HEK293 (cell line): ENCODE results near the gene C1orf185.
A peak's percentile ranks its signal among the peaks of the same experiment; 100 is the strongest.

Source experiments
- BCL11A ChIP-seq: fragments of 450-650 bp; formaldehyde crosslinking; IDR thresholded peaks from 2 replicates; pipeline ENCODE4 v1.5.1; 2016; ENCODE audit warnings: low read depth, missing biosample characterization, missing genetic modification characterization
- EGR2 ChIP-seq: fragments of 450-650 bp; formaldehyde crosslinking; IDR thresholded peaks from 2 replicates; pipeline ENCODE4 v1.5.1; 2016; ENCODE audit warnings: low read depth, missing biosample characterization, missing genetic modification characterization
- ELK4 ChIP-seq: IDR thresholded peaks from 2 replicates; pipeline ENCODE4 v1.6.1; 2011; ENCODE audit warnings: mild to moderate bottlenecking, low read depth, low read length, borderline replicate concordance
- GFI1B ChIP-seq: fragments of 450-650 bp; formaldehyde crosslinking; IDR thresholded peaks from 2 replicates; pipeline ENCODE4 v1.5.1; 2016; ENCODE audit warnings: missing biosample characterization, missing genetic modification characterization
- KLF1 ChIP-seq: fragments of 450-650 bp; formaldehyde crosslinking; IDR thresholded peaks from 2 replicates; pipeline ENCODE4 v1.5.1; 2016; ENCODE audit warnings: missing biosample characterization, missing genetic modification characterization
- KLF8 ChIP-seq: fragments of 450-650 bp; formaldehyde crosslinking; IDR thresholded peaks from 2 replicates; pipeline ENCODE4 v1.5.1; 2016; ENCODE audit warnings: missing biosample characterization, missing genetic modification characterization
- MZF1 ChIP-seq: fragments of 450-650 bp; formaldehyde crosslinking; IDR thresholded peaks from 2 replicates; pipeline ENCODE4 v1.5.1; 2017; ENCODE audit warnings: missing biosample characterization, missing genetic modification characterization, borderline replicate concordance
- PBX3 ChIP-seq: sonication (generic); formaldehyde crosslinking; IDR thresholded peaks from 2 replicates; pipeline ENCODE4 v1.8.1; 2022; ENCODE audit warnings: mild to moderate bottlenecking, moderate library complexity, missing genetic modification reagents
- RBAK ChIP-seq: fragments of 450-650 bp; formaldehyde crosslinking; IDR thresholded peaks from 2 replicates; pipeline ENCODE4 v1.5.1; 2016; ENCODE audit warnings: missing biosample characterization, missing genetic modification characterization
- ZNF132 ChIP-seq: fragments of 450-650 bp; formaldehyde crosslinking; IDR thresholded peaks from 2 replicates; pipeline ENCODE4 v1.5.1; 2017; ENCODE audit warnings: missing biosample characterization, missing genetic modification characterization, borderline replicate concordance
- ZNF211 ChIP-seq: fragments of 450-650 bp; formaldehyde crosslinking; IDR thresholded peaks from 2 replicates; pipeline ENCODE4 v1.5.1; 2016; ENCODE audit warnings: low read depth, missing biosample characterization, missing genetic modification characterization
- ZNF248 ChIP-seq: fragments of 450-650 bp; formaldehyde crosslinking; IDR thresholded peaks from 2 replicates; pipeline ENCODE4 v1.5.1; 2017; ENCODE audit warnings: missing biosample characterization, missing genetic modification characterization
- ZNF280C ChIP-seq: fragments of 450-650 bp; formaldehyde crosslinking; IDR thresholded peaks from 2 replicates; pipeline ENCODE4 v1.5.1; 2016; ENCODE audit warnings: missing biosample characterization, missing genetic modification characterization
- ZNF335 ChIP-seq: fragments of 450-650 bp; formaldehyde crosslinking; conservative IDR thresholded peaks from 2 replicates; pipeline ENCODE4 v1.5.1; 2016; ENCODE audit warnings: missing biosample characterization, missing genetic modification characterization
- ZNF423 ChIP-seq: fragments of 450-650 bp; formaldehyde crosslinking; IDR thresholded peaks from 2 replicates; pipeline ENCODE4 v1.5.1; 2016; ENCODE audit warnings: missing biosample characterization, missing genetic modification characterization
- ZNF48 ChIP-seq: fragments of 450-650 bp; formaldehyde crosslinking; IDR thresholded peaks from 2 replicates; pipeline ENCODE4 v1.5.1; 2016; ENCODE audit warnings: missing biosample characterization, missing genetic modification characterization
- ZNF514 ChIP-seq: fragments of 450-650 bp; formaldehyde crosslinking; IDR thresholded peaks from 2 replicates; pipeline ENCODE4 v1.5.1; 2016; ENCODE audit warnings: missing biosample characterization, missing genetic modification characterization
- ZNF555 ChIP-seq: fragments of 450-650 bp; formaldehyde crosslinking; conservative IDR thresholded peaks from 2 replicates; pipeline ENCODE4 v1.5.1; 2017; ENCODE audit warnings: missing biosample characterization, mild to moderate bottlenecking, missing genetic modification characterization, inconsistent platforms
- ZNF600 ChIP-seq: fragments of 450-650 bp; formaldehyde crosslinking; IDR thresholded peaks from 2 replicates; pipeline ENCODE4 v1.5.1; 2016; ENCODE audit warnings: missing biosample characterization, missing genetic modification characterization
- ZNF623 ChIP-seq: fragments of 450-650 bp; formaldehyde crosslinking; IDR thresholded peaks from 2 replicates; pipeline ENCODE4 v1.5.1; 2016; ENCODE audit warnings: missing biosample characterization, missing genetic modification characterization
- ZNF626 ChIP-seq: fragments of 450-650 bp; sonication (Bioruptor Pico); formaldehyde crosslinking; IDR thresholded peaks from 2 replicates; pipeline ENCODE4 v1.5.1; 2018; ENCODE audit warnings: missing biosample characterization, missing genetic modification characterization, inconsistent platforms
- ZNF629 ChIP-seq: fragments of 450-650 bp; formaldehyde crosslinking; IDR thresholded peaks from 2 replicates; pipeline ENCODE4 v1.5.1; 2017; ENCODE audit warnings: missing biosample characterization, missing genetic modification characterization
- ZNF704 ChIP-seq: fragments of 450-650 bp; formaldehyde crosslinking; IDR thresholded peaks from 2 replicates; pipeline ENCODE4 v1.5.1; 2016; ENCODE audit warnings: missing biosample characterization, missing genetic modification characterization
- ZNF768 ChIP-seq: fragments of 450-650 bp; formaldehyde crosslinking; IDR thresholded peaks from 2 replicates; pipeline ENCODE4 v1.5.1; 2018; ENCODE audit warnings: missing biosample characterization, mild to moderate bottlenecking, missing genetic modification characterization
- ZNF792 ChIP-seq: fragments of 450-650 bp; formaldehyde crosslinking; IDR thresholded peaks from 2 replicates; pipeline ENCODE4 v1.5.1; 2016; ENCODE audit warnings: missing biosample characterization, missing genetic modification characterization
- TF ChIP-seq, protein P1 (sequence below): fragments of 450-650 bp; formaldehyde crosslinking; IDR thresholded peaks from 2 replicates; pipeline ENCODE4 v1.5.1; 2016; ENCODE audit warnings: missing biosample characterization, missing genetic modification characterization
- TF ChIP-seq, protein P2 (sequence below): fragments of 450-650 bp; formaldehyde crosslinking; IDR thresholded peaks from 2 replicates; pipeline ENCODE4 v1.5.1; 2016; ENCODE audit warnings: missing biosample characterization, missing genetic modification characterization
- TF ChIP-seq, protein P3 (sequence below): fragments of 450-650 bp; formaldehyde crosslinking; IDR thresholded peaks from 2 replicates; pipeline ENCODE4 v1.5.1; 2017; ENCODE audit warnings: missing biosample characterization, missing genetic modification characterization
- TF ChIP-seq, protein P4 (sequence below): fragments of 450-650 bp; formaldehyde crosslinking; IDR thresholded peaks from 2 replicates; pipeline ENCODE4 v1.5.1; 2016; ENCODE audit warnings: missing biosample characterization, missing genetic modification characterization

Gene C1orf185

DNA sequence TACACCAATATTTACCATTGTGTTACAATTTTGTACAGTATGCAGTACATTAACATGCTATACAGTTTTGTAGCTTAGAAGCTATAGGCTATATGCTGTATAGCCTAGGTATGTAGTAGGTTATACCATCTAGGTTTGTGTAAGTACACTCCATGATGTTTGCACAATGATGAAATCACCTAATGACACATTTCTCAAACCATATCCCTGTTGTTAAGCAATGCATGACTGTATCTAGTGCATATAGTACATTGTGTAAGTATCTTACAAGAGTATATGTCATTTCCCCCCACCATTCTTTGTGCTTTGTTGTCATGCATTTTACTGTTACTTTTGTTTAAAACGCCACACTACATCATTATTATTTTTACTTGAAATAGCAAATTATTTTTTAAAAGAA, 68.3 kb downstream of the C1orf185 start (continued):
- TF ChIP-seq, protein P1, sequence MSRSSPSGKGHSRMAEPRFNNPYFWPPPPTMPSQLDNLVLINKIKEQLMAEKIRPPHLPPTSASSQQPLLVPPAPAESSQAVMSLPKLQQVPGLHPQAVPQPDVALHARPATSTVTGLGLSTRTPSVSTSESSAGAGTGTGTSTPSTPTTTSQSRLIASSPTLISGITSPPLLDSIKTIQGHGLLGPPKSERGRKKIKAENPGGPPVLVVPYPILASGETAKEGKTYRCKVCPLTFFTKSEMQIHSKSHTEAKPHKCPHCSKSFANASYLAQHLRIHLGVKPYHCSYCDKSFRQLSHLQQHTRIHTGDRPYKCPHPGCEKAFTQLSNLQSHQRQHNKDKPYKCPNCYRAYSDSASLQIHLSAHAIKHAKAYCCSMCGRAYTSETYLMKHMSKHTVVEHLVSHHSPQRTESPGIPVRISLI (tag by site-specific recombination), result no peak
- no peak for TF ChIP-seq KLF8
- TF ChIP-seq GFI1B (tag by site-specific recombination), result no peak
- no peak for TF ChIP-seq ZNF623 (tag by site-specific recombination)
- no peak for TF ChIP-seq ZNF555 (tag by site-specific recombination)
- TF ChIP-seq, protein P2, sequence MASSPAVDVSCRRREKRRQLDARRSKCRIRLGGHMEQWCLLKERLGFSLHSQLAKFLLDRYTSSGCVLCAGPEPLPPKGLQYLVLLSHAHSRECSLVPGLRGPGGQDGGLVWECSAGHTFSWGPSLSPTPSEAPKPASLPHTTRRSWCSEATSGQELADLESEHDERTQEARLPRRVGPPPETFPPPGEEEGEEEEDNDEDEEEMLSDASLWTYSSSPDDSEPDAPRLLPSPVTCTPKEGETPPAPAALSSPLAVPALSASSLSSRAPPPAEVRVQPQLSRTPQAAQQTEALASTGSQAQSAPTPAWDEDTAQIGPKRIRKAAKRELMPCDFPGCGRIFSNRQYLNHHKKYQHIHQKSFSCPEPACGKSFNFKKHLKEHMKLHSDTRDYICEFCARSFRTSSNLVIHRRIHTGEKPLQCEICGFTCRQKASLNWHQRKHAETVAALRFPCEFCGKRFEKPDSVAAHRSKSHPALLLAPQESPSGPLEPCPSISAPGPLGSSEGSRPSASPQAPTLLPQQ, result no peak
- peak; percentile 63; the same call in 1 of the 2 replicates for TF ChIP-seq ZNF211 (tag by site-specific recombination)
- TF ChIP-seq ZNF48 (tag by site-specific recombination), result no peak
- TF ChIP-seq ZNF514, result no peak
- 0 out of 2 replicates have a peak, but pooled peaks have one; percentile 55 for TF ChIP-seq ZNF248 (tag by site-specific recombination)
- no peak for TF ChIP-seq RBAK (tag by site-specific recombination)
- no peak for TF ChIP-seq ZNF600 (tag by site-specific recombination)
- TF ChIP-seq ZNF626 (tag by site-specific recombination), result no peak
- TF ChIP-seq MZF1 (tag by site-specific recombination), result no peak
- no peak for TF ChIP-seq BCL11A
- TF ChIP-seq KLF1 (tag by site-specific recombination), result no peak
- TF ChIP-seq ZNF629 (tag by site-specific recombination), result peak; percentile 43; the same call in 1 of the 2 replicates
- TF ChIP-seq ZNF132 (tag by site-specific recombination), result no peak
- TF ChIP-seq, protein P3, sequence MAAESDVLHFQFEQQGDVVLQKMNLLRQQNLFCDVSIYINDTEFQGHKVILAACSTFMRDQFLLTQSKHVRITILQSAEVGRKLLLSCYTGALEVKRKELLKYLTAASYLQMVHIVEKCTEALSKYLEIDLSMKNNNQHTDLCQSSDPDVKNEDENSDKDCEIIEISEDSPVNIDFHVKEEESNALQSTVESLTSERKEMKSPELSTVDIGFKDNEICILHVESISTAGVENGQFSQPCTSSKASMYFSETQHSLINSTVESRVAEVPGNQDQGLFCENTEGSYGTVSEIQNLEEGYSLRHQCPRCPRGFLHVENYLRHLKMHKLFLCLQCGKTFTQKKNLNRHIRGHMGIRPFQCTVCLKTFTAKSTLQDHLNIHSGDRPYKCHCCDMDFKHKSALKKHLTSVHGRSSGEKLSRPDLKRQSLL (tag by site-specific recombination), result no peak
- TF ChIP-seq ZNF768, result no peak
- no peak for TF ChIP-seq PBX3 (CRISPR knock-in tag)
- TF ChIP-seq, protein P4, sequence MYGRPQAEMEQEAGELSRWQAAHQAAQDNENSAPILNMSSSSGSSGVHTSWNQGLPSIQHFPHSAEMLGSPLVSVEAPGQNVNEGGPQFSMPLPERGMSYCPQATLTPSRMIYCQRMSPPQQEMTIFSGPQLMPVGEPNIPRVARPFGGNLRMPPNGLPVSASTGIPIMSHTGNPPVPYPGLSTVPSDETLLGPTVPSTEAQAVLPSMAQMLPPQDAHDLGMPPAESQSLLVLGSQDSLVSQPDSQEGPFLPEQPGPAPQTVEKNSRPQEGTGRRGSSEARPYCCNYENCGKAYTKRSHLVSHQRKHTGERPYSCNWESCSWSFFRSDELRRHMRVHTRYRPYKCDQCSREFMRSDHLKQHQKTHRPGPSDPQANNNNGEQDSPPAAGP, result no peak
- TF ChIP-seq ZNF423, result no peak
- TF ChIP-seq ELK4, result no peak
- TF ChIP-seq ZNF335 (tag by site-specific recombination), result no peak
- no peak for TF ChIP-seq EGR2 (tag by site-specific recombination)
- no peak for TF ChIP-seq ZNF792
- no peak for TF ChIP-seq ZNF280C (tag by site-specific recombination)
- no peak for TF ChIP-seq ZNF704 (tag by site-specific recombination)
